VCaP (cell line): ENCODE data around the gene MX2.

Experiments
- H3K27ac ChIP-seq: fragments of 450-650 bp; 2 replicates; pipeline ENCODE4 v1.5.1; 2017
- CTCF ChIP-seq: fragments of 450-650 bp; conservative IDR thresholded peaks from 2 replicates; pipeline ENCODE4 v1.5.1; 2017; ENCODE audit warnings: mild to moderate bottlenecking, moderate library complexity

Gene MX2

GRCh38 chr21:41345356-41345755 is 16.5 kb upstream of the MX2 start:
- no peak for TF ChIP-seq CTCF
- peak overlapping the region; percentile 77 for H3K27ac ChIP-seq

- no peak for TF ChIP-seq CTCF
- H3K27ac ChIP-seq = peak overlapping the region; percentile 77
Measured at GRCh38 chr21:41345934-41346685, 15.7 kb upstream of the MX2 start.

- H3K27ac ChIP-seq = peak overlapping the region; percentile 77
- TF ChIP-seq CTCF = no peak
Measured at GRCh38 chr21:41346758-41347157, 15.1 kb upstream of the MX2 start.

DNA sequence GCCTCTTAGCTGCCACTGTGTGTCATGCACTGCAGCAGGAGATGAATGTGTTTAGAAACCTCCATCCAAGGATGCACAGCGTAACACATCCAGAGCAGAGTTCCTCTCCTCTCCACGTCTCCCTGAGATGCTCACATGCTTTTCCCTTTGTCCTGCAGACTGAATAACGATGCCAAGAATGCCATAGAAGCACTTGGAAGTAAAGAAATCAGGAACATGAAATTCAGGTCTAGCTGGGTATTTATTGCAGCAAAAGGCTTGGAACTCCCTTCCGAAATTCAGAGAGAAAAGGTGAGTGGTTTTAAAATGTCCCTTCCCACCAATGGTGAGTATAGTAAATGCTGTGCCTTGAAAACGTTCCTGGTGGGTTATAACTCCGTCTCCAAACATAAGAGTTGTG is 13.4 kb upstream of the MX2 start:
- H3K27ac ChIP-seq = peak overlapping the region; percentile 77
- TF ChIP-seq CTCF = 0 out of 2 replicates have a peak, but pooled peaks have one; percentile 5

- no peak for TF ChIP-seq CTCF
- H3K27ac ChIP-seq = peak overlapping the region; percentile 77
Measured at GRCh38 chr21:41349126-41349525, 12.7 kb upstream of the MX2 start.

GRCh38 chr21:41349619-41350390 is 12.0 kb upstream of the MX2 start:
- no peak for TF ChIP-seq CTCF
- peak overlapping the region; percentile 77 for H3K27ac ChIP-seq

DNA sequence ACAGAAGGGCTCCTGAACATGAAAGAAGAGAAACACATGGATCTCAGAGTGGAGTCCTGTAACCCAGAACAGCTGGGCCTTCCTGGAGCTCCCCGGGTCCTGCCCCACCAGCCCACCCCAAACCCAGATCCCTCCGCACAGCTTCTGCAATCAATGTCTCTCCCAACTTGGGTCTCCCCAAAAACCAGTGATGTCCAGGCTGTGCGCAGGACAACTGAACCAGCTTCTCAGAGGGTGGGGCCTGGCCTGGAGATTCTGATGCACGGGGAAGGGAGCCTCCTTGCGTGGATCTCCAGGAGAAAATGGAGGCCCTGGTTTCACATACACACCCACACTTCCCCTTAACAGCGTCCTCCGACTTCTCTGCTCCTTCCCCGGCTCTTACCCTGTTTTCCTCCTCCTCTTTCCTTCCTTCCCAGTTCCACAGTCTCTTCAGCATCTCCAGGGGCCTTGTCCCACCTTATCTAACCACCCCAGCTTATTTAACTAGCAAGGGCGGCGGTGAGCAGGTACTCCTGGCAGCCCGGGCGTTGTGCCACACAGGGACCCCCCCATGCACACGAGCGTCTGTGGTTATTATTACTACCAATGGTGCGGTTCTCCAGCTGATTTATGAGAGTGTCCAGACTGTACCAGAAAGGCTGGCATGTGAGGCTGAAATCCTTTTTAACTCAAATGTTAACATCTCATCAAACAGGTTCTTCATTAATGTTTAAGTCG is 11.2 kb upstream of the MX2 start:
- TF ChIP-seq CTCF = no peak
- H3K27ac ChIP-seq = peak overlapping the region; percentile 60
